G401 (cell line): ENCODE results near the gene ERCC2. TPM values are rescaled to one million over a fixed set of nuclear protein-coding genes. Genes with fewer than 3 reads are reported as not detected.
"Not testable (repeated sequence)": the region's sequence is repeated elsewhere in the genome, so short reads cannot be mapped to it uniquely, and the experiment has no call there.

ENCODE experiments used
- DNase-seq: peaks from one replicate; pipeline ENCODE4 v3.0.0-alpha.2; 2015; ENCODE audit warnings: low spot score
- in situ Hi-C: cut with HindIII; loops from 2 replicates; pipeline ENCODE4 v1.10.0; 2016; ENCODE audit warnings: low sequenced_read_pairs, mixed read lengths
- total RNA-seq: library from RNA; depleted of rRNA; stranded (reverse); fragments of >200 nt; shearing (Covaris generic); gene quantifications from 2 replicates; pipeline ENCODE4 v1.2.3, GENCODE V29; 2014; rRNA removed

Gene ERCC2
- total RNA-seq, 1 experiment from 2014 or later, result 60.6 TPM

DNA sequence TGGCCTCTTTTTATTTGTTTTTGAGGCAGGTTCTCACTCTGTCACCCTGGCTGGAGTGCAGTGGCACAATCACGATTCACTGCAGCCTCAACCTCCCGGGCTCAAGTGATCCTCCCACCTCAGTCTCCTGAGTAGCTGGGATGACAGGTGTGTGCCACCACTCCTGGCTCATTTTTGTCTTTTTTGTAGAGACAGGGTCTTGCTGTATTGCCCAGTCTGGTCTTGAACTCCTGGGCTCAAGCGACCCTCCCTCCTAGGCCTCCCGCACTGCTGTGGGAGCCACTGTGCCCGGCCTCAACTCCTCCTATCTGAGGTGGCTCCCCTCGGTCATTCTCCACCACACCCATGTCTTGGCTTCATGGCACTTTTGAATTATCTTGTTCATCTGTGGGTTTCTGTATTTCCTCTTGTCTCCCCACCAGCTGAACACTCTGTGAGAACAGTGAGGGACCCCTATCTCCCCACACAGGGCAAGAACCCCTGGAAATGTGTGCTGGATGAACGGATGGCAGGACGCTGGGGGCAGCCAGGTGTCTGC, 55.6 kb downstream of the ERCC2 start:
- no peak for DNase-seq
- in situ Hi-C loops, result no loop called here

DNA sequence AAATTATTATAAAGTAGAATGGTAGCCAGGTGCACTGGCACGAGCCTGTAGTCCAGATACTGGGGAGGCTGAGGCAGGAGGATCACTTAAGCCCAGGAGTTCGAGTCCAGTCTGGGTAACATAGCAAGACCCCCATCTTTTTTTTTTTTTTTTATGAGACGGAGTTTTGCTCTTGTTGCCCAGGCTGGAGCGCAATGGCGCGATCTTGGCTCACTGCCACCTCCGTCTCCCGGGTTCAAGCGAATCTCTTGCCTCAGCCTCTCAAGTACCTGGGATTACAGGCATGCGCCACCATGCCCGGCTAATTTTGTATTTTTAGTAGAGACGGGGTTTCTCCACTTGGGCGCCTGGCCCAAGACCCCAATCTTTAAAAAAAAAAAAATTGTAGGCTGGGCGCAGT, 58.1 kb downstream of the ERCC2 start:
- in situ Hi-C loops, DNase-seq: not testable (repeated sequence)

- in situ Hi-C loops, result no loop called here
- no peak for DNase-seq
These were observed 58.8 kb downstream of the ERCC2 start for GRCh38 chr19:45311621-45312020.

GRCh38 chr19:45309322-45309721, 61.1 kb downstream of the ERCC2 start:
- in situ Hi-C loops, result loop anchor here (5.0 kb wide), 1 partner anchor 77 kb away; no protein-coding TSS in a partner anchor

DNA sequence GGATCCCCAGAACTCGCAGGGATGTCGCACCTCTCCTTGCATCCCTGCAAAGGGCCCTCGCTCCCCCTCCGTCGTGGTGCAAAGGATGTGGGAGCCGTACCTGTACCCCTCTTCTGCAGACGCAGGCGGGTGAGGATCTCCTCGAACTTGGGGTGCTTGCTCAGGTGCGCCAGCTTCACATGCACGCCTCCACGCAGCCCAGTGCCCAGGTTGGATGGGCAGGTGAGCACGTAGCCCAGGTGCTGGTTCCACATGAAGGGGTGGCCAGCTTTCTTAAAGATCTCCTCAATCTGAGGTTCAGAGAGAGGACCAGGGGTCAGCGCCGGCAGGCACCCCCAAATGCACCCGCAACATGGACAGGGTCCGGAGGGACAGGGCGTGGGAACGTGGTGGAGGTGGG, 63.0 kb downstream of the ERCC2 start:
- no peak for DNase-seq
- in situ Hi-C loops, result loop anchor here (5.0 kb wide), 1 partner anchor 75 kb away; no protein-coding TSS in a partner anchor

More at GRCh38 chr19:45309322-45309721, 61.1 kb downstream of the ERCC2 start:
- DNase-seq, result not testable (repeated sequence)

DNA sequence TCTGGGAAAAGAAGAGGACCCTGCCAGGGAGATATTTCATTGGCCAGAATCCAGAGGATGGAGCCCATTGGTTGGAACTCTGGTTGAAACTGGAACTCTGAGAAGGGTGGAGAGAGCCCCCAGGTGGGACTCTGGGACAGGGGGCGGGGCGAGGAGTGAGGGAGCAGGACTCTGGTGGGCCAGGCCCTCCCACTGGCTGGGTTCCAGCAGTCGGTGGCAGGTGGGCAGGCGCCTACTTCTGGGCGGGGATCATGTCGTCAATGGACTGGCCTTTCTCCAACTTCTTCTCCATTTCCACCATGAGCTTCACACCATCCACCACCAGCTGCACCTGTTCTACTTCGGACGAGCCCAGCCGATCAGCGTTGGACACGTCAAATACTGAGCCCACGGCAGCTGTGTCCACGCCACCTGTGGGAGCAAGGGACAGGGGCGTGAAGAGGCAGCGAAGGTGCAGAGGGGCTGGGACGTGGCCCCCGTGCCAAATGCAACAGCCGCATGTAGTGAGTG, 63.8 kb downstream of the ERCC2 start:
- in situ Hi-C loops, result loop anchor here (5.0 kb wide), 1 partner anchor 74 kb away; no protein-coding TSS in a partner anchor
- no peak for DNase-seq

DNA sequence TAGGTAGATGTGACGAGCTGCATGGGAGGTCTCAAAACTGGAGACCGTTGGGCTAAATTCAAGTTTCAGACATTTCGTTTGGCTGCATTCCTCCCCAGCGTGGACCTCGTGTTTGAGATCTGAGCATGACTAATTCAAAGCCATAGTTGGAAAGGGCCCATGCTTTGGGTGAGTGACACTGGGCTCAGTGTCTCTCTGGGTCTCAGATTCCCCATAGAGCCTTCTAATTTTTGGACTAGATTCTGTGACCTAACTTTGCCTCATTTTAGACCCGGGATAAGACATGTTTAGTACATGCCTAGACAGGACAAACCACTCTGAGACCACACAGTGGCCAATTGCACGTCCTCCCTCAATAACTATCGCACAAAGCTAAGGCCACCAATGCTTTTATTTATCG, 64.3 kb downstream of the ERCC2 start:
- in situ Hi-C loops, result loop anchor here (5.0 kb wide), 1 partner anchor 74 kb away; no protein-coding TSS in a partner anchor
- no peak for DNase-seq

DNA sequence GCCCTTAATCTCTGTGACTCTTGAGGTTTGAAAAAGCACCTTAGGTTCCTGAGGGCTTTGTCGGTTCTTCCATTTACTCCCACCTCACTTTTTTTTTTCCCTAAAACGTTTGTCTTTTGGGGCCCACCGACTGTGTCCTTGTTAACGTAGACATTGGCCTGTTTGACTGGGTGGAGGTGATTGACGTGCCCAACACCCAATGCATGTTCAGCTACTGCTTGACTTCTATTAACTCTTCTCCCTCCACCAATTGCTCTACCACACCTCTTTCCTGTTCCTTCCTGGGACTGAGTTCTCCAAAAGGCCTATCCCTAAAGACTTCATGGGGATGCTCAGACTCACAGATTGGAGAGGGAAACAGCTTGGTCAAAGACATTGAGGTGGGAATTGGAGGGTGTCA, 65.0 kb downstream of the ERCC2 start:
- peak; percentile 21 for DNase-seq
- in situ Hi-C loops, result loop anchor here (5.0 kb wide), 1 partner anchor 73 kb away; no protein-coding TSS in a partner anchor

DNA sequence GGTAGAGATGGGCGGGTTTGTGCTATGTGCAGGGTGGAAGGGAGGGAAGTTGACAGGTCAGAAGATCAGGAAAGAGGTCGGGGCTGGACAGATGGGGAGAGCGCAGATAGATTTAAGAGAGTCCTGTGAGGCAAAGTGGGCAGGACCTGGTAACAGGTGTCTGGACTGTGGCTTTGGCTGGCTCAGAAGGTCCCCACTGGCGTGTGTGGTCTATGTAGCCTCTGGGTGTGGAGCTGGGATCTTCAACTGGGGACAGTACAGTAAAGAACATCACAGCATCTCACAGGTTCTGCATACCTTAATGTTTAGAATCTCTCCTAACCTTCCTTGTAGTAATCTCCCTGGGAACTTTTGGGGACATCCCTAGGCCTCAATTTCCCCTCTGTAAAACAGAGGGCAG, 65.4 kb downstream of the ERCC2 start:
- in situ Hi-C loops, result loop anchor here (5.0 kb wide), 1 partner anchor 73 kb away; no protein-coding TSS in a partner anchor
- DNase-seq, result no peak

DNA sequence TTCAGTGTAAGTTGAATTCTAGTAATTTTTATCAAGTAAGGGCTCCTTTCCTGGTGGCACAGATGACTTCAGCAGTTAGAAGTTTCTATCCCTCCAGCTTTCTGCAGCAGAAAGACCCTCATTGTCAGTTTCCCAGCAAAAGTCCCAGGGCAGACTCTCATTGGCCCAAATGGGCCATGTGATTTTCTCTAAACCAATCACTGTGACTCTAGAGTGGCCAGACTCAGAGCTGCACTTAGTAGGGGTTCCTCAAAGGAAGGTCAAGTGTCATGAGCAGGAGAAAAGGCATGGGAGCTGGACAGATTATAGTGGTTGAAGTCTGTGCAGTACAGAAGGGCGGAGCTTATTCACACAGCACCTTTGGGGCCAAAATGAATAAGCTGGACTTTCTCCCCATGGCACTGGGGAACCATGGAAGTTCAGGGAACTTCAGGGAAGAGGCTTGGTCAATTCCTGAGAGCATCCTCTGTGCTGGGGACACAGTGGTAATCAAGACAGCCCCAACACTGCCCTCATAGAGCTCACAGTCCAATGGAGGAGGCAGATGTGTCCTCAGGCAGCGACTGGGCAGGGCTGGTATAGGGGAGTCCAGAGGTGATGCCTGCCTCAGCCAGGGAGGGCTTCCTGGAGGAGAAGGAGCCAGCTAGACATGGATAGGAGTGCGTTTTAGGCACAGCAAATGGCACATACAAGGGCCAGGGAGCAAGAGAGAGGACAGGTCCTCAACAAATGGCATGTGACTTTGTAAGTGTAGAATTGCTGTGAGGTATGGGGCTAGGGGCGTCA, 66.0 kb downstream of the ERCC2 start:
- in situ Hi-C loops, result no loop called here
- no peak for DNase-seq

DNA sequence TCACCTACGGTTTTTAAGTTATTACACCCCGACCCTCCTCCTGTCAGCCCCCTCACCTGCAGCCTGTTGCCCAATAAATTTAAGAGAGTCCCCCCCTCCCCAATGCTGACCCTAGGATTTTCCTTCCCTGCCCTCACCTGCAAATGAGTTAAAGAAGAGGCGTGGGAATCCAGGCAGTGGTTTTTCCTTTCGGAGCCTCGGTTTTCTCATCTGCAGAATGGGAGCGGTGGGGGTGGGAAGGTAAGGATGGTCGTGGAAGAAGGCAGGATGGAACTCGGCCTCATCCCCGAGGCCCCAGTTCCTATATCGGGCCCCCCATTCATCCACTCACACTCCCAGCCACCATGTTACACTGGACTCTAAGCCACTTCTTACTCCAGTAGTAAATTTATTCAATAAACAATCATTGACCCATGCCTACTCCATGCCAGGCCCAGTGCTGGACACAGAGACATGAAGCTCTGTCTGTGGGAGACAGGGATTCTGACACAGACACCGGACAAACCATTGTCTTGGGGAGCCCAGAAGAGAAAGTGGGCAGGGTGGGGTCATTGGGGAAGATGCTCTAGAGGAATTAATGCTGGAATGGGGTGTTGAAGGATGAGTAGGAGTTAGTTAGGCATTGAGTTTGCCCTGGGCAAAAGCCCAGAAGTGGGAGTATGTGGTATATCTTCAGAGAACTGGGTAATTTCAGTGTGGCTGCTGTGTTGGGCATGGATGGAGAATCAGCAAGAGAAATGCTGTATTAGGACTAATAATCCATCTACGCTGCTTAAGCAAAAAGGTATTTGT, 66.9 kb downstream of the ERCC2 start:
- DNase-seq, result no peak
- in situ Hi-C loops, result no loop called here

GRCh38 chr19:45302416-45302815, 68.0 kb downstream of the ERCC2 start:
- in situ Hi-C loops, result no loop called here
- no peak for DNase-seq

Other genes starting within 250 kb of the ERCC2 start
- gene NKPD1, start 209.6 kb downstream of the ERCC2 start, total RNA-seq, result 0.31 TPM in 1 of 2 replicates, not detected in the other
- gene TRAPPC6A, start 192.3 kb downstream of the ERCC2 start, total RNA-seq, result 38.4 and 52.9 TPM in 2 replicates
- 9.0 and 14.7 TPM in 2 replicates for gene BLOC1S3, start 191.8 kb downstream of the ERCC2 start, total RNA-seq
- gene EXOC3L2, start 125.2 kb downstream of the ERCC2 start, total RNA-seq, result not detected in 2 replicates
- 19.2 and 23.6 TPM in 2 replicates for gene MARK4, start 119.3 kb downstream of the ERCC2 start, total RNA-seq
- gene CKM, start 47.7 kb downstream of the ERCC2 start, total RNA-seq, result 8.1 and 9.7 TPM in 2 replicates
- 9.7 and 18.6 TPM in 2 replicates for gene KLC3, start 29.8 kb downstream of the ERCC2 start, total RNA-seq
- 3.6 and 21.0 TPM in 2 replicates for gene PPP1R13L, start 34.5 kb upstream of the ERCC2 start, total RNA-seq
- 28.4 and 32.3 TPM in 2 replicates for gene POLR1G, start 36.1 kb upstream of the ERCC2 start, total RNA-seq
- 115 and 130 TPM in 2 replicates for gene ERCC1, start 53.3 kb upstream of the ERCC2 start, total RNA-seq
- gene FOSB, start 97.4 kb upstream of the ERCC2 start, total RNA-seq, result 0.31 and 1.5 TPM in 2 replicates
- 17.0 and 22.0 TPM in 2 replicates for gene RTN2, start 126.5 kb upstream of the ERCC2 start, total RNA-seq
- 3.3 and 4.2 TPM in 2 replicates for gene PPM1N, start 127.9 kb upstream of the ERCC2 start, total RNA-seq
- 106 and 122 TPM in 2 replicates for gene VASP, start 136.9 kb upstream of the ERCC2 start, total RNA-seq
- gene OPA3, start 214.2 kb upstream of the ERCC2 start, total RNA-seq, result 6.3 and 14.4 TPM in 2 replicates
- gene GPR4, start 231.6 kb upstream of the ERCC2 start, total RNA-seq, result 0.14 TPM in 1 of 2 replicates, not detected in the other